Esophagus muscularis mucosa (tissue), 4 donors: ENCODE measurements around the gene KBTBD13. TPM values are rescaled to one million over a fixed set of nuclear protein-coding genes. Genes with fewer than 3 reads are reported as not detected.
"Not testable (repeated sequence)": the region's sequence is repeated elsewhere in the genome, so short reads cannot be mapped to it uniquely, and the experiment has no call there.

Experiments used
- DNase-seq: peaks from one replicate; pipeline ENCODE4 v3.0.0-alpha.2; 2017; ENCODE audit errors: extremely low spot score
- H3K27ac ChIP-seq, 4 donors: fragments of 200-600 bp; sonication (generic); replicated peaks in 1 of 4; 1 replicate in 3 of 4; 2 replicates in 1 of 4; pipeline ENCODE4 v1.5.1; 2016 to 2019; ENCODE audit warnings: mild to moderate bottlenecking in 1 of 4
- H3K27me3 ChIP-seq, 4 donors: fragments of 200-600 bp; sonication (generic); one replicate each; pipeline versions ENCODE4 v1.5.1 to v1.6.0; 2016 to 2019
- H3K36me3 ChIP-seq, 4 donors: fragments of 200-600 bp; sonication (generic); one replicate each; pipeline ENCODE4 v1.5.1; 2016 to 2019
- H3K4me1 ChIP-seq, 4 donors: fragments of 200-600 bp; sonication (generic); one replicate each; pipeline ENCODE4 v1.5.1; 2016 to 2019
- H3K4me3 ChIP-seq, 4 donors: fragments of 200-600 bp; sonication (generic); 1 replicate in 2 of 4; 2 replicates in 2 of 4; pipeline ENCODE4 v1.5.1; 2016 to 2019; ENCODE audit warnings: mild to moderate bottlenecking in 4 of 4, moderate library complexity in 1 of 4
- H3K9me3 ChIP-seq, 4 donors: fragments of 200-600 bp; sonication (generic); 1 replicate in 3 of 4; 2 replicates in 1 of 4; pipeline ENCODE4 v1.5.1; 2016 to 2019
- EP300 ChIP-seq: sonication (generic); formaldehyde crosslinking; IDR thresholded peaks from one replicate; pipeline ENCODE4 v1.6.1; 2017; ENCODE audit warnings: antibody characterized with exemption
- POLR2A ChIP-seq: fragments of 450-650 bp; IDR thresholded peaks from one replicate; pipeline ENCODE4 v1.6.1; 2017; ENCODE audit warnings: antibody characterized with exemption, moderate library complexity, mild to moderate bottlenecking, low read depth
- POLR2AphosphoS5 ChIP-seq, 2 donors: sonication (generic); formaldehyde crosslinking; IDR thresholded peaks; one replicate each; pipeline ENCODE4 v1.6.1; 2017; ENCODE audit warnings: antibody characterized with exemption in 2 of 2
- WGBS: methylation state at CpG from one replicate; pipeline ENCODE4 v1.1.5; 2018; 5-methylcytosine and 5-hydroxymethylcytosine counted together
- intact Hi-C: fragments of 100-400 bp; cut with DNase I; formaldehyde crosslinking; loops from one replicate; pipeline ENCODE4 v1.15.1; 2023
- total RNA-seq, 4 donors: library from RNA; depleted of rRNA; stranded (reverse); fragments of >200 nt; gene quantifications; one replicate each; pipeline versions ENCODE4 v1.1.0 to v1.2.1, GENCODE V29; 2016
- TF ChIP-seq, protein P1 (sequence below), 3 experiments: fragments of 200-600 bp in 2 of 3; fragments of 450-650 bp in 1 of 3; sonication (generic) in 2 of 3; IDR thresholded peaks; one replicate each; pipeline ENCODE4 v1.5.1; 2017 to 2019; ENCODE audit warnings: antibody characterized with exemption in 3 of 3, mild to moderate bottlenecking in 2 of 3, moderate library complexity in 1 of 3

KBTBD13 gene
- total RNA-seq, 4 donors from 2014 or later, result 0.17 TPM; not detected in 3

DNA sequence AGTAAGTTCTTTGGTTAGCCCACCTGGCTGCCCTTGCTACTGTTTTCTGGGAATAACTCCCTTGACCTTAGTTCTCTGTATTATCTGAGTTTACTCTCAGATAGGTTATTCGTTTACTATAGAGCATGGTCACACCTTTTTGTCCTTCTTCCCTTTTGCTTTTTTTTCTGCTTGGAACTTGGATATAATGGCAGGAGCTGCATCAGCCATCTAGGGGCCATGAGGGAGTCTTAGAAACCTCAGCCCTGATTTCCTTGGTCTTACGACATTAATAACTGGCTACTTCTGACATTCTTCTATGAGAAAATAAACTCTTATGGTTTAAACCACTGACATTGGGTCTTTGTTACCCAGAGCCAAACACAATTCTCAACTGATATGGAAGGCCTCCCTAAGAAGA lies 34.8 kb upstream of the KBTBD13 start:
- 88% methylated on average over 2 of the region's 2 CpGs for WGBS
- TF ChIP-seq EP300 (no peak), POLR2A (no peak), POLR2AphosphoS5 (IDR thresholded peaks at IDR 0.05) (no peak)
- TF ChIP-seq, protein P1, sequence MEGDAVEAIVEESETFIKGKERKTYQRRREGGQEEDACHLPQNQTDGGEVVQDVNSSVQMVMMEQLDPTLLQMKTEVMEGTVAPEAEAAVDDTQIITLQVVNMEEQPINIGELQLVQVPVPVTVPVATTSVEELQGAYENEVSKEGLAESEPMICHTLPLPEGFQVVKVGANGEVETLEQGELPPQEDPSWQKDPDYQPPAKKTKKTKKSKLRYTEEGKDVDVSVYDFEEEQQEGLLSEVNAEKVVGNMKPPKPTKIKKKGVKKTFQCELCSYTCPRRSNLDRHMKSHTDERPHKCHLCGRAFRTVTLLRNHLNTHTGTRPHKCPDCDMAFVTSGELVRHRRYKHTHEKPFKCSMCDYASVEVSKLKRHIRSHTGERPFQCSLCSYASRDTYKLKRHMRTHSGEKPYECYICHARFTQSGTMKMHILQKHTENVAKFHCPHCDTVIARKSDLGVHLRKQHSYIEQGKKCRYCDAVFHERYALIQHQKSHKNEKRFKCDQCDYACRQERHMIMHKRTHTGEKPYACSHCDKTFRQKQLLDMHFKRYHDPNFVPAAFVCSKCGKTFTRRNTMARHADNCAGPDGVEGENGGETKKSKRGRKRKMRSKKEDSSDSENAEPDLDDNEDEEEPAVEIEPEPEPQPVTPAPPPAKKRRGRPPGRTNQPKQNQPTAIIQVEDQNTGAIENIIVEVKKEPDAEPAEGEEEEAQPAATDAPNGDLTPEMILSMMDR (IDR thresholded peaks at IDR 0.05), result no peak
- Histone ChIP-seq H3K27ac (no peak overlapping the region), H3K9me3 (no peaks in the 10 kb centered on the region), H3K4me3 (no peak overlapping the region), H3K27me3 (no peaks in the 10 kb centered on the region), H3K4me1 (peaks cover 3 to 33% (median 23%) of the 10 kb centered on the region in 4 donors), H3K36me3 (peaks cover 0 to 4% (median 0%) of the 10 kb centered on the region in 4 donors)
- intact Hi-C loops, result no loop called here
- DNase-seq, result no peak

- H3K4me3 ChIP-seq, result no peak overlapping the region
- peak overlapping the region in 1 of 4 donors; percentile 33 for H3K27ac ChIP-seq
- whole genome bisulfite sequencing, result 78% methylated on average over 4 of the region's 4 CpGs
- H3K36me3 ChIP-seq, result peaks cover 0 to 4% (median 0%) of the 10 kb centered on the region in 4 donors
- H3K27me3 ChIP-seq, result no peaks in the 10 kb centered on the region
- TF ChIP-seq, protein P1 (IDR thresholded peaks at IDR 0.05), result no peak
- TF ChIP-seq POLR2AphosphoS5 (IDR thresholded peaks at IDR 0.05) (no peak), POLR2A (no peak), EP300 (no peak)
- H3K4me1 ChIP-seq, result peaks cover 3 to 36% (median 23%) of the 10 kb centered on the region in 4 donors
- intact Hi-C loops, result no loop called here
- no peaks in the 10 kb centered on the region for H3K9me3 ChIP-seq
- DNase-seq, result no peak
These were observed 33.7 kb upstream of the KBTBD13 start for GRCh38 chr15:65042776-65043327.

DNA sequence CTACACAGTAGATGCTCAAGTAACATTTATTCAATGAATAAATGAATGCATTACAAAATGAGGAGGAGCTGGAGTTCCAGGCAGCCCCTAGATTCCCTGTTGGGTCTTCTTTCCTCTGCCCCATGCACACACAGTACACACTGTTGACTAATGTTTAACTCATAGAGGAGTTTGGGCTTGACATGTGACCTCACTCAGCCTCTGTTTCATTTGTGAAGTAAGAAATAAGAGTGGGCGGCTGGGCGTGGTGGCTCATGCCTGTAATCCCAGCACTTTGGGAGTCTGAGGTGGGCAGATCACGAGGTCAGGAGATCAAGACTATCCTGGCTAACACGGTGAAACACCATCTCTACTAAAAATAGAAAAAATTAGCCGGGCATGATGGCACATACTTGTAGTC lies 32.3 kb upstream of the KBTBD13 start:
- H3K4me3 ChIP-seq, DNase-seq, intact Hi-C loops, H3K27me3 ChIP-seq, H3K27ac ChIP-seq, H3K9me3 ChIP-seq, H3K36me3 ChIP-seq: not testable (repeated sequence)
- peaks cover 8 to 39% (median 28%) of the 10 kb centered on the region in 4 donors for H3K4me1 ChIP-seq
- WGBS, result 86% methylated on average over 5 of the region's 5 CpGs

DNA sequence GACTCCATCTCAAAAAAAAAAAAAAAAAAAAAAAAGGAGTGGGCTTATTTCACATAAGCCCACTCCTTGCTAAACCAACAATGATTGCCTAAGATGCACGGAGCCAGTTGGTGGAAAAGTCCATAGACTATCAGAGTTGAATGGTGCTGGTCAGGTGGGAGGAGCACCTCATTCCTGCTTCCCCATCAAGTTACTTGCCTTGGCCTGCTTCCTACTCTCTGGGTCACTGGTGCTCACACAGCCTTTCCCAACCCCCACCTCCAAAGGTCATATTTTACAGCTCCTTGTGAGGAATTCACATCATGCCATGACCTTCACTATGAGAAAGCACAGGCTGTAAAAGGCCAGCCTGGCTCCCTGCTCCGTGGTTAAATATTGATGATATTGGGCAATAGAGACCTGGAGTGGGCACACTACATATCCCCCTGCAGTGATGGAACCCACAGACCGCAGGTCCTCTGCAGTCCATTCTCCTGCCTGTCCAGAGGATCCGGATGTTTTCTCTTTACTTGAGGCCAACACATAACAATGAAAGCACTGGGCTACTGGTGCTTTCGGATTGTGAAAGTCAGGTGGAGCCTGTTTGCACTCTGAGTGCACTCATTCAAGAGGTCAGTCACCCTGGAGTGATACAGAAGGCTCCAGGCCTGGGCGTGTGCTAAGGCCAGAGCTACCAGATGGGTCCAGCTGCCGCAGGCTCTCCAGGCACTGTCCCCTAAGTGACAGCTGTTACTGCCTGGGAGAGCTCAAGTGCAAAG lies 31.6 kb upstream of the KBTBD13 start, which contains the start of gene SLC51B:
TSS of gene SLC51B (plus strand) at position 664 of the 758 bp plus-strand sequence. CDS start 4,618 bp downstream, outside the sequence.
- WGBS, result 89% methylated on average over 6 of the region's 7 CpGs
- Histone ChIP-seq H3K27me3 (no peaks in the 10 kb centered on the region), H3K4me1 (peaks cover 15 to 44% (median 35%) of the 10 kb centered on the region in 4 donors), H3K27ac (peak within 1 kb of the TSS in 2 of 4 donors; percentile 8 to 36), H3K4me3 (no peak within 1 kb of the TSS), H3K36me3 (peaks cover 0 to 4% (median 0%) of the 10 kb centered on the region in 4 donors), H3K9me3 (no peaks in the 10 kb centered on the region)
- no peak for DNase-seq
- intact Hi-C loops, result no loop called here
- TF ChIP-seq POLR2AphosphoS5 (IDR thresholded peaks at IDR 0.05), result peak; percentile 40 to 74
- TF ChIP-seq POLR2A, result no peak

GRCh38 chr15:65048241-65048640 lies 28.3 kb upstream of the KBTBD13 start:
- WGBS, result 40% methylated on average over 2 of the region's 2 CpGs
- Histone ChIP-seq H3K27me3 (no peaks in the 10 kb centered on the region), H3K9me3 (no peaks in the 10 kb centered on the region), H3K27ac (peak overlapping the region; percentile 9 to 55 (median 47)), H3K36me3 (peaks cover 0 to 21% (median 12%) of the 10 kb centered on the region in 4 donors), H3K4me3 (no peak overlapping the region), H3K4me1 (peaks cover 14 to 46% (median 42%) of the 10 kb centered on the region in 4 donors)
- intact Hi-C loops, result no loop called here
- TF ChIP-seq POLR2AphosphoS5 (IDR thresholded peaks at IDR 0.05) (no peak), POLR2A (no peak), EP300 (no peak)
- TF ChIP-seq, protein P1 (IDR thresholded peaks at IDR 0.05), result no peak
- no peak for DNase-seq
